ENCODE measurements around the gene SORCS1.

SORCS1 gene

DNA sequence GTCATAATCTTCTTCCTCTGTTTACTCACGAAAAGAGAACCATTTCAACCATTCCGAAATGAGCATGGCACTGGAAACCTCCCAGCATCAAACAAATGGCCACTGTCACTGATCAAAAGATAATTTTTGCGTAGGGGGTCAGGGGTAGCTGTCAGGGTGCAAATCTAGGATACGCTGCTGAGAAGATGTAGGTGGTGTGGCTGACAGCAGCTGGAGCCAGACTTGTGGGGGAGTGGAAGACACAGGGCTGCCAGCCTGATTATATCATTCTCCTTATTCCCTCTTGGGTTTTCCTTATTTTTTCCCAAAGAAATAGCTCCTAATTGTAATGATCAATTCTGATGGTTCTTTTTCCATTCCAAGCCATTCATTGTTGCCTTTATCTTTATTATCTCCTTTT lies 266.1 kb downstream of the SORCS1 start:
- TF ChIP-seq, protein P1, sequence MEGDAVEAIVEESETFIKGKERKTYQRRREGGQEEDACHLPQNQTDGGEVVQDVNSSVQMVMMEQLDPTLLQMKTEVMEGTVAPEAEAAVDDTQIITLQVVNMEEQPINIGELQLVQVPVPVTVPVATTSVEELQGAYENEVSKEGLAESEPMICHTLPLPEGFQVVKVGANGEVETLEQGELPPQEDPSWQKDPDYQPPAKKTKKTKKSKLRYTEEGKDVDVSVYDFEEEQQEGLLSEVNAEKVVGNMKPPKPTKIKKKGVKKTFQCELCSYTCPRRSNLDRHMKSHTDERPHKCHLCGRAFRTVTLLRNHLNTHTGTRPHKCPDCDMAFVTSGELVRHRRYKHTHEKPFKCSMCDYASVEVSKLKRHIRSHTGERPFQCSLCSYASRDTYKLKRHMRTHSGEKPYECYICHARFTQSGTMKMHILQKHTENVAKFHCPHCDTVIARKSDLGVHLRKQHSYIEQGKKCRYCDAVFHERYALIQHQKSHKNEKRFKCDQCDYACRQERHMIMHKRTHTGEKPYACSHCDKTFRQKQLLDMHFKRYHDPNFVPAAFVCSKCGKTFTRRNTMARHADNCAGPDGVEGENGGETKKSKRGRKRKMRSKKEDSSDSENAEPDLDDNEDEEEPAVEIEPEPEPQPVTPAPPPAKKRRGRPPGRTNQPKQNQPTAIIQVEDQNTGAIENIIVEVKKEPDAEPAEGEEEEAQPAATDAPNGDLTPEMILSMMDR (IDR thresholded peaks at IDR 0.05; ENCODE audit: insufficient read depth, low read depth, low read length, missing control alignments) = no peak
- no peak for DNase-seq (ENCODE audit: low read depth)
- H3K4me3 ChIP-seq (ENCODE audit: low read depth, low read length) = no peak overlapping the region

DNA sequence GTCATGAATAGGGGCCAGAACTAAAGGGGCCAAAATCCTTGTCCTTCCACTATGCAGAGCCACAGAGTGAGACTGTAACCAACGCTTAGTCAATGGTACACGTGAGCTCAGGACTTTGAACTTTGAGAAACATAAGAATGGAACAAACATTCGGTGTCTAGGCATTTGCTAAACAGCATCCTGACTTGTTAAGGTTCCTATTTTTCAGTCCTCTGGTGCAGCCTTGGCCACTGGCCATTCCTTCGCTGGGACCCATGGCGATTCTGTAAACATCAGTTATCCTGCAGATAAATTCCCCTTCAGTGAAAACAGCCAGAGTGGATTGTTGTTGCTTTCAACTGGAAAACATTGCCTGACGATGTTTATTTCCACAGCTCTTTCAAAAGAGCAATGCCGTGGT lies 266.8 kb downstream of the SORCS1 start:
- TF ChIP-seq, protein P1 (IDR thresholded peaks at IDR 0.05; ENCODE audit: insufficient read depth, low read depth, low read length, missing control alignments) = no peak
- no peak overlapping the region for H3K4me3 ChIP-seq (ENCODE audit: low read depth, low read length)
- DNase-seq (ENCODE audit: low read depth) = no peak

DNA sequence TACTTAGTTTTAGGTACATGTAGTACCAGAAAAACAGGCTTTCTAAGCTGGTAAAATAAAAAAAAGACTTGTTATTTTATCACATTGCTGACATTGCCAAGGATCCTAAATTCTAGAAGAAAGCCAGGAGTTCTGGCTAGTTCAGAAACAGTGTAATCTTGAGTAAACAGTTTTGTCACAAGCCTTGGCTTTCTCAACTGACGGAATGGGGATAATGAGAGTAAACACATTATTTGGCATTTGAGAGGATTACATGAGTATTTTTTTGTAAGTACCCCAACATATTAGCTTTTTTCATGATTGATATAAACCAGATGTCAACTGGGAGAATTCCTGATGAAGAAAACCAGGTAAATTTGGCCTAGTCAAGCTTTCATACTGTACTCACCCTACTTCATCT lies 269.8 kb downstream of the SORCS1 start:
- no peak overlapping the region for H3K4me3 ChIP-seq (ENCODE audit: low read depth, low read length)
- TF ChIP-seq, protein P1 (IDR thresholded peaks at IDR 0.05; ENCODE audit: insufficient read depth, low read depth, low read length, missing control alignments) = no peak
- no peak for DNase-seq (ENCODE audit: low read depth)

DNA sequence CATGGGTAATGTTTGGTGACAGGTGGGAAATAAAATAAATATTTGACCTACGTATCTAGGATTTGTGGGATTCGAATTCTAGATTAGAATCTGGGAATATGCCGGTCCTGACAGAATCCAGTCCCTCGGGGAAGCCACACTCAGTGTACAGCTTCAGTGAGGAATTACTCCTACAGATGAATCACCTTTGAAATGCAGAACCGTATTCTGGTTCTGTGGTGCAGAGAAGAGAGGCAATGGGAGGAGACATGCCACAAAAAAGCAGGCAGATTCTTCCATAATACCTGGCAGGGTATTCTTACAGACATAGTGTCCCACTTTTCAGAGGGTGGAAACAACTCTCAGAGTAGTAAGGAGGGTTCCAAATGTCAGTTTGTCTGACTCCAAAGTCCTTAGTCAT lies 286.9 kb downstream of the SORCS1 start:
- TF ChIP-seq, protein P1 (IDR thresholded peaks at IDR 0.05; ENCODE audit: insufficient read depth, low read depth, low read length, missing control alignments) = no peak
- H3K4me3 ChIP-seq (ENCODE audit: low read depth, low read length) = no peak overlapping the region
- DNase-seq (ENCODE audit: low read depth) = no peak

DNA sequence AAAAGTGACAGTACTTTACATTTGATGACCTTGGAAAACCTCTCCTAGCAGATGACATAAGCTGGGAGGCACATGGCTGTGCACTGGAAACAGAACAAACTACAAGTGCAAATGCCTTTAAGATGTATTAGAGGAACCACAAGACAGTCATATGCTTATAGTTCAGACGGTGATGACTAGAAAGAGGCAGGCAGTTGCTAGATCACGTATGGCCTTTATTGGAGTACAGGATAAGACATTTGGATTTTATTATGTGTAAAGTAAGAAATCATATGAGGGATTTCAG lies 290.0 kb downstream of the SORCS1 start:
- DNase-seq (ENCODE audit: low read depth) = no peak
- TF ChIP-seq, protein P1 (IDR thresholded peaks at IDR 0.05; ENCODE audit: insufficient read depth, low read depth, low read length, missing control alignments) = no peak
- H3K4me3 ChIP-seq (ENCODE audit: low read depth, low read length) = no peak overlapping the region

DNA sequence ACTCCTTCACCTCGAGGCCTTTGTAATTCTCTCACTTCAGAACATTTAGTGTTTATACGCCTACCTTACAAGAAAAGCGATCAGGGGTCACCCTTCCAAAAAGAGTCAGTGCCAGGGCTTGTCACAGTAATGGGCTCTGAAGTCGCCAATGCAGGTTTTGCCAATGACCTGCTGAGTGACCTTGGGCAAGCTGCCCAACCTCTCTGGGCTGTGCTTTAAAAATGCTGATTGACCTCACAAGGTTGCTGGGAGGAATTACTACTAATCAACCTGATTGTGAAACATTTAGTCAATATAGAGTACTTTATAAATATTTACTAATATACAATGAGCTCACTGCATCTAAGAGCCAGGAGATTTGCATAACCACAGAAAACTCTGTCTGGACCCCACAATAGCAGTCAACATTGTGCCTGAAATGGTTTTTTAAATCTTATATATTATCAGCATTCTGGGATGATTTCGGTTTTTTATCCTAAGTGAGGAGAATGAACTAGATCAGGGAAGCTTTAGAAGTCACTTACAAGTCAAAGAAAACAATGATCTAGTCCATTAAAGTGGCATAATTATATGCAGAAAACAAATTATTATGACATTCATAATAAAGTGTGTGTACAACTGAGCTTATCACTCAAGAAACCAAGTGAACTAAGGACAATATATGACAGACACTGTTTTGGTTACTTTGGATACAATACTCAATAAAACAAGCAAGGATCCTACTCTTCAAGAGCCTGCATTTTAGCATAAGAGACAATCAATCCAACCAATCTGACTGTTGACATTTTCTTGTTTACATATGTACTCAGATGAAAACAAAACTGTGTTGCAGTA lies 290.5 kb downstream of the SORCS1 start:
- DNase-seq (ENCODE audit: low read depth) = no peak
- TF ChIP-seq, protein P1 (IDR thresholded peaks at IDR 0.05; ENCODE audit: insufficient read depth, low read depth, low read length, missing control alignments) = no peak

DNA sequence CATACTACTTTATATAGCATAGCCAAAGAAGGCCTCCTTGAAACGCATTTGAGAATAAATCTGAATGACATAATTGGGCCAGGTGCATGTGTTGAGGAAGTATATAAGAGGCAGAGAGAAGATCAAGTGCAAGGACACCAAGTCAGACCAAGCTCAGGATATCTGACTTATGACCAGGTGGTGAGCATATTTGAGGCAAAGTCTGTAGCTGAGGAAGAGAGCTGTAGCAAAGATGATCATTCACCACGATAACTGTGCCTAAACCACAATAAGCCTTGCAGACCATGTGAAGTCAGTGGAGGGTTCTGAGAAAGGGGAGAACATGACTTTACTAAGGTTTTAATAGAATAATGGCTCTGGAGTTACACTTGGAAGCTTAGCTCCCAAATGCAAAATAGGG lies 292.3 kb downstream of the SORCS1 start:
- TF ChIP-seq, protein P1 (IDR thresholded peaks at IDR 0.05; ENCODE audit: insufficient read depth, low read depth, low read length, missing control alignments) = no peak
- DNase-seq (ENCODE audit: low read depth) = peak; percentile 44
- H3K4me3 ChIP-seq (ENCODE audit: low read depth, low read length) = no peak overlapping the region

More for the DNA sequence above, 290.5 kb downstream of the SORCS1 start:
- H3K4me3 ChIP-seq (ENCODE audit: low read depth, low read length) = no peak overlapping the region

All from GM12865 (cell line).